ENCODE measurements around the gene CDH12. TPM values are rescaled to one million over a fixed set of nuclear protein-coding genes. Genes with fewer than 3 reads are reported as not detected.

Gene CDH12
- total and polyA plus RNA-seq, 7 donors = not detected

GRCh38 chr5:21791304-21791703 is 1061.8 kb downstream of the CDH12 start:
- H3K9me3 ChIP-seq = no peaks in the 10 kb centered on the region
- ATAC-seq (no peak), DNase-seq (no peak)
- H3K4me3 ChIP-seq = no peak overlapping the region
- H3K27ac ChIP-seq = no peak overlapping the region
- 58 to 67% (median 59%) methylated on average over 2 of the region's 2 CpGs for WGBS, 3 donors
- H3K27me3 ChIP-seq (ENCODE audit: insufficient read depth in 3 of 3, low read length in 2 of 3) = no peaks in the 10 kb centered on the region
- H3K4me1 ChIP-seq = no peaks in the 10 kb centered on the region
- intact Hi-C loops (cut with DNase I) = no loop called here
- no peak for TF ChIP-seq CTCF (IDR thresholded peaks at IDR 0.05)
- H3K36me3 ChIP-seq (ENCODE audit: insufficient read depth in 1 of 2, low read depth in 1 of 2) = no peaks in the 10 kb centered on the region

GRCh38 chr5:21784487-21784886 is 1068.7 kb downstream of the CDH12 start:
- ATAC-seq = no peak
- Histone ChIP-seq H3K9me3 (no peaks in the 10 kb centered on the region), H3K27me3 (ENCODE audit: insufficient read depth in 3 of 3, low read length in 2 of 3) (no peaks in the 10 kb centered on the region), H3K4me3 (no peak overlapping the region), H3K27ac (no peak overlapping the region), H3K36me3 (ENCODE audit: insufficient read depth in 1 of 2, low read depth in 1 of 2) (no peaks in the 10 kb centered on the region), H3K4me1 (no peaks in the 10 kb centered on the region)
- intact Hi-C loops (cut with DNase I) = no loop called here
- no peak for DNase-seq
- WGBS, 3 donors = 88 to 97% (median 91%) methylated on average over 1 of the region's 1 CpG
- no peak for TF ChIP-seq CTCF (IDR thresholded peaks at IDR 0.05)

- DNase-seq = no peak
- H3K4me3 ChIP-seq = no peak overlapping the region
- no peaks in the 10 kb centered on the region for H3K36me3 ChIP-seq (ENCODE audit: insufficient read depth in 1 of 2, low read depth in 1 of 2)
- ATAC-seq = no peak
- no peaks in the 10 kb centered on the region for H3K27me3 ChIP-seq (ENCODE audit: insufficient read depth in 3 of 3, low read length in 2 of 3)
- H3K9me3 ChIP-seq = no peaks in the 10 kb centered on the region
- H3K27ac ChIP-seq = no peak overlapping the region
- intact Hi-C loops (cut with DNase I) = no loop called here
- no peak for TF ChIP-seq CTCF (IDR thresholded peaks at IDR 0.05)
- no peaks in the 10 kb centered on the region for H3K4me1 ChIP-seq
- WGBS, 3 donors = 60 to 67% (median 62%) methylated on average over 6 of the region's 6 CpGs
These were observed 1070.0 kb downstream of the CDH12 start for GRCh38 chr5:21783074-21783679.

GRCh38 chr5:21776466-21776865 is 1076.7 kb downstream of the CDH12 start:
- no peaks in the 10 kb centered on the region for H3K9me3 ChIP-seq
- ATAC-seq (no peak), DNase-seq (no peak)
- intact Hi-C loops (cut with DNase I) = no loop called here
- H3K4me1 ChIP-seq = no peaks in the 10 kb centered on the region
- no peak overlapping the region for H3K4me3 ChIP-seq
- no peaks in the 10 kb centered on the region for H3K36me3 ChIP-seq (ENCODE audit: insufficient read depth in 1 of 2, low read depth in 1 of 2)
- WGBS, 3 donors = 86 to 89% (median 87%) methylated on average over 3 of the region's 3 CpGs
- TF ChIP-seq CTCF (IDR thresholded peaks at IDR 0.05) = no peak
- H3K27ac ChIP-seq = no peak overlapping the region
- no peaks in the 10 kb centered on the region for H3K27me3 ChIP-seq (ENCODE audit: insufficient read depth in 3 of 3, low read length in 2 of 3)

GRCh38 chr5:21774801-21775200 is 1078.3 kb downstream of the CDH12 start:
- 85 to 94% (median 90%) methylated on average over 1 of the region's 1 CpG for WGBS, 3 donors
- intact Hi-C loops (cut with DNase I) = no loop called here

More at GRCh38 chr5:21774801-21775200, 1078.3 kb downstream of the CDH12 start:
- Histone ChIP-seq H3K9me3 (no peaks in the 10 kb centered on the region), H3K27me3 (ENCODE audit: insufficient read depth in 3 of 3, low read length in 2 of 3) (no peaks in the 10 kb centered on the region), H3K27ac (no peak overlapping the region), H3K4me3 (no peak overlapping the region), H3K36me3 (ENCODE audit: insufficient read depth in 1 of 2, low read depth in 1 of 2) (no peaks in the 10 kb centered on the region), H3K4me1 (no peaks in the 10 kb centered on the region)
- DNase-seq (no peak), ATAC-seq (no peak)
- TF ChIP-seq CTCF (IDR thresholded peaks at IDR 0.05) = no peak

Measured in psoas muscle (tissue), 8 donors.